CD4-positive, alpha-beta T cell (primary cell): ENCODE measurements around the gene TGM4. TPM values are rescaled to one million over a fixed set of nuclear protein-coding genes. Genes with fewer than 3 reads are reported as not detected.

Source experiments
- ATAC-seq: fragments of 200-7000 bp; cut with Tn5 transposase; one replicate; pipeline ENCODE4 v1.10.0; 2022; ENCODE audit warnings: mild to moderate bottlenecking; ENCODE audit not compliant: poor library complexity
- CTCF ChIA-PET: fragments of 350-600 bp; sonication (Branson Sonifier 250); formaldehyde crosslinking; loops from one replicate; lab custom pipeline; 2021; ENCODE audit warnings: antibody characterized with exemption, inconsistent platforms; lab: Charles Lee
- POLR2A ChIA-PET: fragments of 350-600 bp; sonication (Branson Sonifier 250); formaldehyde crosslinking; loops from one replicate; lab custom pipeline; 2021; ENCODE audit warnings: antibody characterized with exemption, inconsistent platforms; lab: Charles Lee
- DNase-seq, 14 experiments: peaks; one replicate each; pipeline ENCODE4 v3.0.0-alpha.2; 2013 to 2020; ENCODE audit warnings: mixed read lengths in 2 of 14
- H3K27ac ChIP-seq, 2 donors: one replicate each; pipeline versions ENCODE4 v1.5.1 to v1.7.0; 2013; ENCODE audit warnings: low read length in 2 of 2, low read depth in 1 of 2, mild to moderate bottlenecking in 1 of 2
- H3K27me3 ChIP-seq, 2 experiments: 1 replicate in 1 of 2; 2 replicates in 1 of 2; pipeline versions ENCODE4 v1.6.1 to v1.7.0; 2013; ENCODE audit warnings: low read length in 2 of 2, control low read depth in 1 of 2, mild to moderate bottlenecking in 1 of 2, moderate library complexity in 1 of 2; ENCODE audit not compliant: insufficient read depth in 2 of 2, control insufficient read depth in 1 of 2
- H3K36me3 ChIP-seq: one replicate; pipeline ENCODE4 v1.6.1; 2013; ENCODE audit warnings: low read length, control low read depth; ENCODE audit not compliant: insufficient read depth
- H3K4me1 ChIP-seq: one replicate; pipeline ENCODE4 v1.6.1; 2013; ENCODE audit warnings: low read length, control low read depth; ENCODE audit not compliant: insufficient read depth
- H3K4me3 ChIP-seq: one replicate; pipeline ENCODE4 v1.5.1; 2013; ENCODE audit warnings: mild to moderate bottlenecking, low read length, moderate library complexity
- H3K9me3 ChIP-seq, 2 experiments: 1 replicate in 1 of 2; 2 replicates in 1 of 2; pipeline versions ENCODE4 v1.6.1 to v1.7.0; 2013; ENCODE audit warnings: low read length in 2 of 2, mild to moderate bottlenecking in 2 of 2, control low read depth in 1 of 2, moderate library complexity in 1 of 2; ENCODE audit not compliant: control insufficient read depth in 1 of 2, insufficient read depth in 1 of 2
- H3K27ac Mint-ChIP-seq: one replicate; pipeline ENCODE4 v1.8.0; 2020; ENCODE audit warnings: mixed read lengths
- H3K27me3 Mint-ChIP-seq: one replicate; pipeline ENCODE4 v1.8.0; 2021; ENCODE audit warnings: mixed read lengths
- H3K36me3 Mint-ChIP-seq: one replicate; pipeline ENCODE4 v1.8.0; 2021; ENCODE audit warnings: low read depth, mixed read lengths
- H3K4me1 Mint-ChIP-seq: one replicate; pipeline ENCODE4 v1.8.0; 2021; ENCODE audit warnings: low read depth, mixed read lengths
- H3K4me3 Mint-ChIP-seq: one replicate; pipeline ENCODE4 v1.8.0; 2020; ENCODE audit warnings: mild to moderate bottlenecking, mixed read lengths
- H3K9me3 Mint-ChIP-seq: one replicate; pipeline ENCODE4 v1.8.0; 2020; ENCODE audit warnings: mixed read lengths
- CTCF ChIP-seq: fragments of 200-600 bp; IDR thresholded peaks from one replicate; pipeline ENCODE4 v1.8.0; 2022; ENCODE audit warnings: antibody characterized with exemption, mild to moderate bottlenecking
- intact Hi-C, 2 experiments: fragments of 100-400 bp; cut with DNase I in 1 of 2; cut with micrococcal nuclease in 1 of 2; formaldehyde crosslinking; loops; one replicate each; pipeline versions ENCODE4 v1.15.1 to v1.9.0; 2023 to 2025; cut with DNase I, micrococcal nuclease
- total RNA-seq, 174 experiments: library from RNA in 2 of 174; stranded (reverse) in 2 of 174; gene quantifications; one replicate each; pipeline ENCODE4 v1.2.3 and lab custom pipeline; 2021 to 2026

TGM4 gene
- total RNA-seq, 2 experiments from 2014 or later: not detected

DNA sequence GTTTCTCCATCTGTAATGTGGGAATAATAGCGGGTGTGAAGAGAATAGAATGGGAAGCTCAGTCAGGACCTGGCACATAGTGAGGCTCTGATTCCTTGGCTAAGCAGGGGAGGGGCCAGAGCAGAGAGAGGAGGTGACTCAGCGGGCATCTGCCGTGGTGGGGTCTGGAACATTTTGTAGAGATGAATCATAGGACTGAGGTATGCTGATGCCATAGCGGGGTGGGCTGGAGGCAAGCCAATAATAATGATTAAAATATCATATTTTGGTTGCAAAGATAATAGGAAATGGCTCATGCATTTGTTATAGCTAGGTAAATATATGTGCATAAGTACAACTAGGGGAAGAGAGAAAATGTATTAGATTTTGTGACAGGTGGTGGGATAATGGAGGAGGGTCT lies 11.2 kb downstream of the TGM4 start:
- Mint-ChIP-seq H3K9me3 (no peaks in the 10 kb centered on the region), H3K4me1 (no peaks in the 10 kb centered on the region), H3K36me3 (no peaks in the 10 kb centered on the region), H3K27ac (no peak overlapping the region), H3K27me3 (peaks cover 27% of the 10 kb centered on the region), H3K4me3 (no peak overlapping the region)
- Histone ChIP-seq H3K27ac (no peak overlapping the region), H3K4me3 (no peak overlapping the region), H3K9me3 (peaks cover 0 to 5% of the 10 kb centered on the region in 2 experiments), H3K4me1 (no peaks in the 10 kb centered on the region), H3K27me3 (peaks cover 5 to 8% of the 10 kb centered on the region in 2 experiments), H3K36me3 (no peaks in the 10 kb centered on the region)
- ATAC-seq: no peak
- no peak for TF ChIP-seq CTCF
- ChIA-PET CTCF (no interaction called here), POLR2A (no interaction called here)
- intact Hi-C loops: no loop called here
- no peak for DNase-seq

DNA sequence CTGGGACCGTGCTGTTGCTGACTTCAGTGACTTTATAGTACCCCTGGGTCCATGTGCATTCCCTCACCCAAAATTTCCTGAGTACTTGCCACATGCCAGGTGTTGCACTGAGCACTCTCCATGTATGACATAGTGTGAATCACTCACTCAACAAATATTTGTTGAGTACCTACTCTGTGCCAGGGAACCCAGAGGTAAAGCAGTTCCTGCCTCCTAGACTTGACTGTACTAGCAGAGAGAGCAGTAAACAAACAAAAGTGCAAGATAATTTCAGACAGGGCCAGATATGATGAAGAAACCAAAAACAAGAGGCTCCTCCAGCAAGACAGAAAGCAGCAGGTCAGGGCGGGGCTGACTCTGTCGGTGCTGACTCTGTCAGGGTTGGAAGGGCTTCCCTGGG lies 12.2 kb downstream of the TGM4 start:
- no peaks in the 10 kb centered on the region for H3K36me3 Mint-ChIP-seq
- peaks cover 5 to 8% of the 10 kb centered on the region in 2 experiments for H3K27me3 ChIP-seq
- H3K4me3 ChIP-seq: no peak overlapping the region
- intact Hi-C loops: no loop called here
- no peak for DNase-seq
- no peak overlapping the region for H3K27ac ChIP-seq
- peaks cover 0 to 5% of the 10 kb centered on the region in 2 experiments for H3K9me3 ChIP-seq
- POLR2A ChIA-PET: no interaction called here
- TF ChIP-seq CTCF: no peak
- H3K4me3 Mint-ChIP-seq: no peak overlapping the region
- H3K4me1 Mint-ChIP-seq: no peaks in the 10 kb centered on the region
- no peak for ATAC-seq
- H3K27ac Mint-ChIP-seq: no peak overlapping the region
- no peaks in the 10 kb centered on the region for H3K4me1 ChIP-seq
- peaks cover 27% of the 10 kb centered on the region for H3K27me3 Mint-ChIP-seq
- CTCF ChIA-PET: no interaction called here
- H3K36me3 ChIP-seq: no peaks in the 10 kb centered on the region
- no peaks in the 10 kb centered on the region for H3K9me3 Mint-ChIP-seq

DNA sequence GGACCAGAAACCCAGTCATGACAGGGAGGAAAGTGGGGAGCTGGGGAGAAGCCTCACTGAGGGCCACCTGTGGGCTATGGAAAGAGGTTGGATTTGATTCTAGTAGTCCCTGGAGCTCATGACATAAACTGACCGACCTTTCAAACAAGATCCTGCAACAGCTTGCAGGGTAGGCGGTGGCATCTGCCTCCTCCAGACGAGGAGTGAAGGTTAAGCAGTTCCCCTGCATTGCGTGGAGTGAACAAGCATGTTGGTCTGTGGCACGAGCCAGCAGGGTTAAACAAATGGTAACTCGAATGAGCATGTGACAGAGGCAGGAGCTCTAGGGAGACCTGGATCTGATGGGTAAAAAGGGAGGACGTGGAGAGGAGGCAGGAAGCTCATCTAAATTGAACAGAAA lies 12.7 kb downstream of the TGM4 start:
- Mint-ChIP-seq H3K36me3 (no peaks in the 10 kb centered on the region), H3K4me1 (no peaks in the 10 kb centered on the region), H3K27me3 (peaks cover 27% of the 10 kb centered on the region), H3K9me3 (no peaks in the 10 kb centered on the region), H3K4me3 (no peak overlapping the region), H3K27ac (no peak overlapping the region)
- no peak overlapping the region for H3K4me3 ChIP-seq
- DNase-seq: no peak
- no peaks in the 10 kb centered on the region for H3K4me1 ChIP-seq
- CTCF ChIA-PET: no interaction called here
- no peak for TF ChIP-seq CTCF
- H3K27ac ChIP-seq: no peak overlapping the region
- ATAC-seq: no peak
- H3K9me3 ChIP-seq: peaks cover 0 to 5% of the 10 kb centered on the region in 2 experiments
- peaks cover 5 to 8% of the 10 kb centered on the region in 2 experiments for H3K27me3 ChIP-seq
- POLR2A ChIA-PET: no interaction called here
- H3K36me3 ChIP-seq: no peaks in the 10 kb centered on the region
- intact Hi-C loops: no loop called here
